NCI-H2196 (cell line): ENCODE measurements around the gene FRMD5.

Experiments
- DNase-seq: peaks from one replicate; lab custom pipeline; 2025; ENCODE audit not compliant: unreplicated experiment; lab: John Stamatoyannopoulos, UW

Gene FRMD5

DNA sequence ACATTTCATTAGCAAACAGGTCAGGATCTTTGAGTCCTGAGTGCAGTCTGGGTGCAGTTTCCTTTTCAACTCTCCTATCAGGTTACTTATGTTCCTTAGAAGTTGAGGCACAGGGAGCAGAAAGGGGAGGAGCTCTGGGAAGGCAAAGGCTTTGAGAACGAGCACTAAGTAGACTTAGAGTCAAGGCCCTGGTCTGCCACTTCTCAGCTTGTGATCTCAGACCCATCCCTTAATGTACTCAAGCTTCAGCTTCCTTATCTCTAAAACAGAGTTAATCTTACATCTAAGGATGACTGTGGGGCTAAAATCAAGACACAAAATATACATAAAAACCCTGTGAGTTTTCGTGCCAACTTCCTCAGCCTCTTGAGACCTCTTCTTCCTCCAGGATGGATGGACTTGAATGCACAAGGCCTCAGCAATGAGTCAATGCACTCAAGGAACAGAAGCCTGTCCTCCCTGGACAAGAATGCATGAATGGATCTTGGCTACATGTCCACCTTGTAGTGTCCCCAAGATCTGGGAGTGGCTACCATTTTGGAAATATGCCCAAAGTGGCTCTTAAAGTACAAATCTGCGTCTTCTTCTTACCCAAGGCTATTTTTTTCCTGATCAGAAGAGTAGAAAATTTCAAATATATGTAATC lies 263.2 kb downstream of the FRMD5 start:
- no peak for DNase-seq

DNA sequence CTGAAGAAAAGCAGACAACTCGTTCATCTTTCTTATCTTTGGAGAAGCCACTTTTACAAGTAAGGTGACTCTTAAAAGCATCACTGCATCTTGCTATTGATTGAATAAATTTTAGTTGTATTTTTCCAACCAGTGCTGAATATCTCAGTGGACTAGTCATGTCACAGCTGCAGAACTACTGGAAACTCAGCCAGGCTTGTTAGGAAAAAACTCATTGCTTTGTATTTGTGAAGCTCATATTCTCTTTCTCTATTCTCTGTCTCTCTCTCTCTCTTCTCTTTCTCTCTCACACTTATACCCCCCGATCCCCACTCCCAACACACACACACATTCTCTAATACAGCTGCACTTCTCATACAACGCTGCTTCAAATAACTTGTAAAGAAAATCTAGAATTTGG lies 264.0 kb downstream of the FRMD5 start:
- no peak for DNase-seq

DNA sequence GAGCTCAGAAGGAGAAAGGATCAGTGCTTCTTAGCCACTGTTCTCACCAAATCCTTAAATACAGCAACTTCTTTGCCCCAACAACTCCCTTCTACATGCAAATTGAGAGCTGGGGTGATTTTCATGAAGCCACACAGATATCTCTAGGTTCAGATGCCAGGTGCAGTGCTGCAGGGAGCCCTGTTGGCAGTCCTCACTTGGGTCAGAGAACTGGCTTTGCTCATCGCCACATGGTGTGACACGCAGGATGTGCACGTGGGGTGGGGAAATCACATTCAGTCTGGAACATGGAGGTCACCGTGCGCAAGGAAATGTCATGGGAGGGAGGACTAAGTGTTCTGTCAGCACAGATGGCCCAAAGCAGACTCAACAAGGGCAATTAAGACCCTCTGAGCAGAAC lies 264.5 kb downstream of the FRMD5 start:
- DNase-seq, result no peak

DNA sequence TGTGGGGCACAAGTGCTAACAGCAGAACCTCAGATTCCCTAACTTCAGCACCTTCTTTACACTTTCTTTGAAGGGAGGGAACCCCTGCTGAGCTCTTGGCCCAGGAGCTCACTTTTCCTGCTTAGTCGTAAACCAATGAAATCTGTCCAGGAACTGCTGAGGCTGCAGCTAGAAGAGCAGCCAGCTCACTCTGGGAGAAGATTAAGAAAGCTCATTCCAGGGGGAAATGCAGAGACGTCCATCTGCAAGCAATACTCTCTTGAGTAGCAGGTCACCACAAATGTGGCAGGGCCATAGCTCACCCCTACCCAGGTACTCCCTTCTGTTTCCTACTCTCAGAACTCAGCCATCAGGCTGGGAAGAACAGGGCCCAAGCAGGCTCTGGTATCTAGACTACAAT lies 265.0 kb downstream of the FRMD5 start:
- peak; percentile 11 for DNase-seq

- no peak for DNase-seq
These were observed 266.9 kb downstream of the FRMD5 start for GRCh38 chr15:43928152-43928551.

DNA sequence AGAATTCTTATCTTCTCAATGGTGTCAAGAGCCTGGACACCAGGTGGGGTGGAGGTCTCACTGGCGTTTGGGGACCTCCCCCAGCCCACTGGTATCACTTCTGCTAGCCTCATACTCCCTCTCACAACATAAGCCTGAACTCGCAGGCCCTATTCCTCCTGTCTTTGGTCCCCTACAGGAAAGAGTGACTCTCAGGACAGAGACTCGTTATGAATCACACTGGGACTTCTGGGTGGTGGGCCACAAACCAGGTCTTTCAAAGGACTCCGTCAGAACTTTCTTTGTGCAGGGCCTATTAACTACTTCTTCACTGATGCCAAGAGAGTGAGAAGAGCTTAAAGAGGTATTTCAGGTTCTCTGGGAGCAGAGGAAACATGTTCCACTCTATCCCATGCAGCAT lies 267.9 kb downstream of the FRMD5 start:
- DNase-seq, result no peak

GRCh38 chr15:43923553-43923952 lies 271.5 kb downstream of the FRMD5 start:
- DNase-seq, result no peak

DNA sequence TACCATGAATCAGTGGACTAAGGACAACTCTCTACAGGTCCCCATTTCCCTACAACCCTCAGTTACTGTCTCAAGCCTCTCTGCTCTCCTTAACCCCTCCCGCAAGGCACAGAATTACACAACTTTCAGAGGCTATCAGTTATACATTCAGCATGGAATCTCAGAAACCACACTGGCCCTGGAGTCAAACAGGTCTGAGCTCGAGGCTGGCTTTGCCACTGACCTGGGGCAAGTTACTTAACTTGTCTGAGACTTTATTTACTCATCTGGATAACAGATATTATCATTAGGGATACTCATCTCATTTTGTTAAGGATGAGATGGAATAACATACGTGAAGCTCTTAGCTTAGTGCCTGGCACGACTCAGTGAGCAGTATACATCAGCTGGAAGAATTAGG lies 273.1 kb downstream of the FRMD5 start:
- no peak for DNase-seq

DNA sequence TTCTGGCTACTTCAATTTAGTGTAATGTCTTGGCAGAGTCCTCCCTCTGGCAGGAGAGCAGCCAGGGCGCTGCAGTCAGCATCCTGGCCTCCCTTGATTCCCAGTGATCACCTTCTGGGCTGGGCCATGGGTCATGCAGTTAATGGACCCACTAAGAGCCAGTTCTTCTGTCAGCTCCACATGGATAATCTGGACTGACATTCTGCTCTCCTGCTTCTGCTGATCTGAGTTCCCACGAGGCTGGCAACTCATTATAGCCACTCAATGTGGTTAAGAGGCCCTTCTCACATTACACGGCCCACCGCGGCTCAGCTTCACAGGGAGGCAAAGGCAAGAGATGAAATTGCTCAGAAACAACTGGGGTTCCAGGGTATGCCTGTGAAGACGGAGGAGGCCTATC lies 274.3 kb downstream of the FRMD5 start:
- no peak for DNase-seq

- DNase-seq, result no peak
These were observed 274.8 kb downstream of the FRMD5 start for GRCh38 chr15:43920254-43920600.

DNA sequence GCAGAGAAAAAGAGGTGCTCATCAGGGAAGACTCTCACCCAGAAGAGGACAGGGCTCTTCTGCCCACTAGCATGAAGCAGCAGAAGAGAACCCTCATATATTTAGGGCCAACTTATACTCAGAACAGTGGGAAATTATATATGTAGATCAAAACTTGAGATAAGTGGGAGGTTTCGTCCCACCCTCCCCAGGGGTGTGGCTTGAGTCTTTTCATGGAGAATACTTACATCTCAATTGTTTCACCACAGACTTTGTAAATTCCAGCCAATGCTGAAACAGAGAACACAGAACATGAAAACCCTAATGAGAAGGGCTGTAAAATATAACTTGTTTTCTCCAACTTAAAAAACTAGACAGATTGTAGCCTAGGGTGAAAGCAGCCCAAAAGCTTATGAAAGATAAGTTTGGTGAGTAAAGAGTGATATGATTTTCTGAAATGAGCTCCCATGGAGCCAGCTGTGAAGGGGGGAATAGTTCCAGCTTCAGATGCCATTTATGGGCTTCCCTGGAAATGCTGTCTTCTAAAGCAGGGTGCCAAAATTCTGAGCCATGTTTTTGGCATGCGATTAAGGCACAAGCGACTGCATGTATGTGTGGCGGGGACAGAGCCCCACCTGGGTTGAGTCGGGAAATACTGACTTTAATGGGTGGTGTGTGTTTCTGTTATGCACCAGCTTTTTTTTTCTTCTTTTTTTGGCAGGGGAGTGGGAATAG lies 275.4 kb downstream of the FRMD5 start:
- no peak for DNase-seq

DNA sequence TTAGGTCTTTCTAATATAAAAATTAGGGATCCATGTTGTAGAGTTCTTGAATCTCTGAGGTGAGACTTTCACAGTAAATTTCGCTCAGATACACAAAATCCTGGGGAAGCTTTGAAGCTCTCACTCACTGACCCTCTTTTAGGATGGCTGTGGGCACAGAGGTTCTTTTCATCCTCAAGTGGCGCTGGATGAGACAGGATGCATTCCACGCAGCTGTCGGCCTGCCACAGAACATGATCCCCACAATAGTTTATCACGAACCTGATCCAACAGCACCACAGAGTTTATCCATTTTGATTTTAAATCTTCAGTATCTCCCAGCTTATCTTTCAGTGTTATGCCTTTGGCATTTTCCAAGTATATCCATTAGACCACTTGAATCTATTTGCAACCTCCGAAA lies 276.4 kb downstream of the FRMD5 start:
- DNase-seq, result no peak

DNA sequence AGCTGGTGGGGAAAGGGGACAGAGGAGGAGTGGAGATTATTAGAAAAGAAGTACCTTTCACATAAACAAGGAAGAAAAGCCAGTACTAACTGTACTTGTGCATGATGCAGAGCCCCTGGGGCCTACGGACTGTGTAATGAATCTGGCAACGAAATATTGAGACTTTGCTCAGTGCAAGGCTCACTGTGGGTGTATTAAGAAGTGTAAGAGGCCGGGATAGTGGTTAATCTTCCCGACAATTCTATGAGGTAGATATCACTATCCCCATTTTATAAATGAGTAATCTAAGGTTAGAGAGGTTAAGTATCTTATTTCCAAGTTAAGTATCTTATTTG lies 278.8 kb downstream of the FRMD5 start:
- DNase-seq, result no peak

- no peak for DNase-seq
These were observed 279.3 kb downstream of the FRMD5 start for GRCh38 chr15:43915631-43916325.

- DNase-seq, result no peak
These were observed 281.1 kb downstream of the FRMD5 start for GRCh38 chr15:43913941-43914340.

- DNase-seq, result peak; percentile 9
These were observed 281.9 kb downstream of the FRMD5 start for GRCh38 chr15:43913026-43913780.

DNA sequence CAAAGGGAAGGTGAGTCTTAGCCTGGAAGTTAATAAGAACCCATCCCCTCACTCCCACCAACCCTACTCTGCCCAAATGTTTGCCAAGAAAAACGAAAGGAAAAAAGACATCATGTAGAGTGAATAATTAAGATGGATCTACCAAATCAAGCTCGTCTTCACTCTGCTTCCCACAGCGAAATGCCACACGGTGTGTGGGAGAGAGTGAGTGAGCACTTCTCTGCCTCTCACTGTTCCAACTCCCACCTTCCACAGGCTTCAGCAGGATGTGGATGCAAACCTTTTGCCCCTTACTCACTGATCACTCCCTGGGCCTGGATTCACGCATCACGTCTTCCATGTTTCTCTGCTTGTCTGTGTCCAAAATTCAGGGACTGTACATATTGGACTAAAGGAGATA lies 282.9 kb downstream of the FRMD5 start:
- no peak for DNase-seq

DNA sequence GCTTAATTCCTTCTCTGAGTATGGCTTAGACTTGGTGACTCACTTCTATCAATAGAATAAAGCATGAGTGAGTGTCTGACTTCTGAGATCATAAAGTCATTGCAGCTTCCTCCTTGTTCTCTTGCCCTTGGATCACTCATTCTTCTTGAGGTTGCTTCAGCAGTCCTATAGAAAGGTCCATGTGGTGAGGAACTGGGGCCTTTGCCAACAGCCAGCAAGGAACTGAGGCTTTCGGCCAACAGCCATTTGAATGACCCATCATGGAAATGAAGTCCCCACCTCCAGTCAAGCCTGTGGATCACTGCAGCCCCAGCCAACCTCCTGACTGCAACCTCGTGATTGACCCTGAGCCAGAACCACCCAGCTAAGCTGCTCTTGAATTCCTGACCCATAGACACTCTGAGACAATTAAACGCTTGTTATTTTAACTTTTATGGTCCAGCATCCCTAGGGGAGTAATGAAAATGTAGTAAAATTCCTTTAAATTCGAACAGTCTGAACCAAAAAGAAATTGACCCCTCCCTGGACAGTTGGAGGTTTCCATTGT lies 283.8 kb downstream of the FRMD5 start:
- peak; percentile 8 for DNase-seq

DNA sequence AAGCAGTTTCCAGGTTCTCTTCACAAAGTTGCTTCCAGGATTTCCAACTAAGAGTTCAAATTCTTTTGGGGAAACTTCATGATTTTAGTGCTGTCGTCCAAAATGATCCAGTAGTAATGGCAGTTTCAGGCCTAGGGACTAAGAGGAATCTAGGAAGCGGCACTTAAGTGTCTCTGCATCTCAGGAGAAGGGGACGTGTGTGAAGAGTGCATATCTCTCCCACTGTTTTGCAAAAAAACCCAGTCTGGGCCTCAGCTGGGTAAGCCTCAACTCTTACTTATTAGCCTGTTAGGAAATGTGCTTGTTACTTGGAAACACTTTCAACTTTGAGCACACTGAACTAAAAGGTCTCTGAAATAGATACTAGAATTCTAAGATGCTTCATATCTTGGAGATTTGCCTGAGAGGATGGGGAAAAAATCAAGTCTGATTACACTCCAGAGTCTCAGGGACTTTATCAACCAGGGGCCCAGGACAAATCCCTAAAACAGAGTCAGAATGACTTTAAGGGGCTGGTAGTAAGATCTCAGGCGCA lies 286.5 kb downstream of the FRMD5 start:
- DNase-seq, result no peak

DNA sequence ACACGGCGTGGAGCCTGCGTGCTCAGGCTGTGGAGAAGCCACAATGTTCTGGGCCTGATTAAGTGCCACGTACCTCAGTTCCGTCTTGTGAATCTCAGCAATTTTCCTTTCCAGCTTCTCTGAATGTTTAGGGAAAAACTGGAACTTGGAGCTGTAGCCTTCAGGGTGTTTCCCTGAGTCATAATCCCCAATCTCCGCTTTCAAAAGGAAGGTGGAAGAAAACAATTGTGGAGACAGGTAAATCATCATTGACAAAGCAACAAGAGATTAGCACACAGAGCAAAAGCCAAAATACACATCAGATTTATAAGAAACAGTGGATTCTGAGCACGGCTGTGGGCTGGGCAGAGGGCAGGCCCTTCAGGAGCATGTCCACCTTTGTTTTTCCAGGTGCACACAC lies 289.3 kb downstream of the FRMD5 start:
- no peak for DNase-seq

DNA sequence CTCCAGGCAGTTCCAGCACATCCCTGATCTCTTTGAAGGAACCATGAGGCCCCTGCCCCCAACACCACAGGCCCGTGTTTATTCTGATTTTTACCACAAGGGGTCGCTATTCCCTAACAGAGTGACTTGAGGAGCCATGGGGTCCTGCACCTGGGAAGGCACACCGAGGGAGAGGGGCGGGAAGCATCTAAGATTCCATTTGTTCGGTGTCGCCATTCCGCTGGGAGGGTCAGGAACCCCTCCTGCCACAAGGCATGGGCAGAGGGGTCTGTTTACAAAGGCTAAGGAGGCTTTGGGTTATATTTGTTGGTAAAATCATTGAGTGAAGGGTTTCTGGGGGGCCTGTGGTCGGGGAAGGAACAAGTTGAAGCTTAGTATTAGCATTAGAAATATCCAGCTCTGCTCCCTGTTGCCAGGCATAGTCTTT lies 291.2 kb downstream of the FRMD5 start:
- DNase-seq, result peak; percentile 64
